ENCODE results near the gene ATP2C2.

ATP2C2 gene

DNA sequence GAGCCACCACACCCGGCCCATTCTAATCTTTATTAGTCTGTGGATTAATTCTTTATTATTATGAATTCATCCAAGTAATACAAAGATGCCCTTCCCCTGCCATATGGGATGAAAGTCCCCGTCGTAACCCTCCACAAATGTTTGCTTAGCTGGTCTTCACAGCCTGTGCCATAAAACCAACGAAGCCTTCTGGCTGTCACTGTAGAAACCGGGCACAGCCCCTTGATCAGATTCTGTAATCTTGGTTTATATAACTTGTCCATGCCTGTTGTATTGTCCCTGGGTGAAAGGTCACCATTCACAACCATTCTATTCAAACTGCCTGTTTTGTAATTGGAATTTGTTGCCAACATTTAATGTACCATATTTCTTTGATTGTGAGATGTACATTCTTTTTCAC is 66.5 kb downstream of the ATP2C2 start:
- H3K4me1 ChIP-seq (ENCODE audit: insufficient read depth, low read length), result no peaks in the 10 kb centered on the region
- no peaks in the 10 kb centered on the region for H3K27me3 ChIP-seq (ENCODE audit: insufficient read depth, low read length)
- H3K27ac ChIP-seq (ENCODE audit: low read length), result no peak overlapping the region
- H3K4me3 ChIP-seq (ENCODE audit: low read length), result no peak overlapping the region
- H3K36me3 ChIP-seq (ENCODE audit: insufficient read depth, low read depth, low read length), result no peaks in the 10 kb centered on the region
- no peak overlapping the region for H3K9ac ChIP-seq (ENCODE audit: low read depth, low read length)
- H3K9me3 ChIP-seq (ENCODE audit: insufficient read depth, low read depth, low read length), result no peaks in the 10 kb centered on the region

DNA sequence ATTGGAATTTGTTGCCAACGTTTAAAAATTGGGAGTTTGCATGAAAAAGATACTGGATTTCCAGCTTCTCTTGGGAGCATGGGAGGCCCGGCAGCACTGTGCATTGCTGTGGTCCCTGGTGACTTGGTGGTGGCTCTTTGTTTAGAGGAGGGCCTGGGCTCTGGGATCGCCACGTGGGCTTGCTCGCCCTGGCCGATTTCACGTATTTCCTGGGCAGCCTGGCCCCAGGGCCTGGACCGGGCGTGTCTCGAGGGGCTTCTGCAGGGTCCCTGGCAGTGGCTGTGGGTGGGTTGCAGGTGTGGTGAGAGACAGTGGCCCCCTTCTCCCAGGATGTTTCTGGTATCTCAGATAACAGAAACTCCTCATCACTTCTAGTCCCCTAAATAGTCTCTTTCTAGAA is 67.9 kb downstream of the ATP2C2 start:
- no peaks in the 10 kb centered on the region for H3K4me1 ChIP-seq (ENCODE audit: insufficient read depth, low read length)
- H3K4me3 ChIP-seq (ENCODE audit: low read length), result no peak overlapping the region
- H3K27me3 ChIP-seq (ENCODE audit: insufficient read depth, low read length), result no peaks in the 10 kb centered on the region
- no peak overlapping the region for H3K27ac ChIP-seq (ENCODE audit: low read length)
- no peaks in the 10 kb centered on the region for H3K36me3 ChIP-seq (ENCODE audit: insufficient read depth, low read depth, low read length)
- no peaks in the 10 kb centered on the region for H3K9me3 ChIP-seq (ENCODE audit: insufficient read depth, low read depth, low read length)
- no peak overlapping the region for H3K9ac ChIP-seq (ENCODE audit: low read depth, low read length)

- Histone ChIP-seq H3K27me3 (ENCODE audit: insufficient read depth, low read length) (no peaks in the 10 kb centered on the region), H3K4me1 (ENCODE audit: insufficient read depth, low read length) (no peaks in the 10 kb centered on the region), H3K36me3 (ENCODE audit: insufficient read depth, low read depth, low read length) (no peaks in the 10 kb centered on the region), H3K9me3 (ENCODE audit: insufficient read depth, low read depth, low read length) (no peaks in the 10 kb centered on the region), H3K4me3 (ENCODE audit: low read length) (no peak overlapping the region), H3K9ac (ENCODE audit: low read depth, low read length) (no peak overlapping the region), H3K27ac (ENCODE audit: low read length) (no peak overlapping the region)
These were observed 70.8 kb downstream of the ATP2C2 start for GRCh38 chr16:84438971-84439696.

DNA sequence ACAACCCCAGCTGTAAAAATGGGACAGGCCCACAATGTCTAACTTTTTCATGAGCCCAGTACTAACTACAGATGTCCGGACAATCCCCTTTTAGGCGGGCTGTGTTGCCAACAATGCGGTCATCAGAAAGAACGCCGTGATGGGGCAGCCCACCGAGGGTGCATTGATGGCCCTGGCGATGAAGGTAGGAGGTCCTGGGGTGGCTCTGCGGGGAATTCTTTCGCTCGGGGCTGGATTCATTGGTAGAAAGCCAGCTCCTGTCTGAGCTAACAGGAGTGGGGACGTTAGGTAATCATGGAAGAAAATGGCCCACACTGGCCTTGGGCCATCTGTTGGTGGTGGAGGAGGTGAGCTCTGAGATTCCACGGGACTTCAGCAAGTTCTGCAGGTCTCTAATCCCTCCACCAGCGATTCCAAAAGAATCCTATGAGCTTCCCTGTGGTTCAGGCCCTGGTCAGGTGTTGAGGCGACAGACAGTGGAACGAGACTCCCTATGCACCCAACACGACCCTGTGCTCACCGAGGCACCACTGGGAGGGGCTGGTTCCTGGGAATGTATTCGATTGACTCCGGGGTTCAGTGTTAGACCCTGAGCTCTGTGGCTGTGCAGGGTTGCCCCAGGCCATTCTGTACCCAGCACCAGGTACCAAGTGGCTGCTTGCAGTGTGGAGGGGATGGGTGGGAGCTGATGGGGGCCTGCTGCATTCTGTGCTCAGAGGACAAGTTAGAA is 74.2 kb downstream of the ATP2C2 start:
- H3K4me1 ChIP-seq (ENCODE audit: insufficient read depth, low read length), result no peaks in the 10 kb centered on the region
- H3K4me3 ChIP-seq (ENCODE audit: low read length), result no peak overlapping the region
- no peaks in the 10 kb centered on the region for H3K27me3 ChIP-seq (ENCODE audit: insufficient read depth, low read length)
- H3K36me3 ChIP-seq (ENCODE audit: insufficient read depth, low read depth, low read length), result no peaks in the 10 kb centered on the region
- no peak overlapping the region for H3K9ac ChIP-seq (ENCODE audit: low read depth, low read length)
- H3K9me3 ChIP-seq (ENCODE audit: insufficient read depth, low read depth, low read length), result no peaks in the 10 kb centered on the region
- no peak overlapping the region for H3K27ac ChIP-seq (ENCODE audit: low read length)

DNA sequence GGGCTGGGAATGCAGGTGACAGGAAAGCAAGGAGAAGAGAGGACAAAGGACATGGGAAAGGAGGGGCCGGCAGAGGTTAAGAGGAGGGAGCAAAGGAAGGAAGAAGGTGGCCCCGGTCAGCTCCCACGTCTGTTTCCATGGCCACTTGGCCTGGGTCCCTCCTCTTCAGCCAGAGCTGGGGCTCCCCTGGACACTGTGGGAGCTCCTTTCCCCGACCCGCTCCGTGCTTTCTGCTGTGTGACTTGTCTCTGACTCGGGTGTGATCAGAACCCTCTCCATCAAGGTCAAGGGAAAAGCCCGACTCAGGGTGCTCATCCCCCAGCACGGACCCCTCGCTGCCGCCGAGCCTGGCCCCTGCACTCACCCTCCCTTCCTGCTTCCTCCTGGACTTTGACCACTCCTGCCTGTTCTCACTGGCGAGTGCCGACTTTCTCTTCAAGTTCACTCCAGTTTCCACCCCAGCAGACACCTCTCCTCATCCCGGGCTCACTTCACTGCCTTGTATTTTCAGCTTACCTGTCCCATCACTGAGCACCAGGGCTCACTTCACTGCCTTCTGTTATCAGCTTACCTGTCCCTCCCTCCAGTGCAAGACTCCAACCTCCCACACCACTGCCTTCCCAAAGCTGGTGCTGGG is 74.9 kb downstream of the ATP2C2 start:
- Histone ChIP-seq H3K9me3 (ENCODE audit: insufficient read depth, low read depth, low read length) (no peaks in the 10 kb centered on the region), H3K4me1 (ENCODE audit: insufficient read depth, low read length) (no peaks in the 10 kb centered on the region), H3K4me3 (ENCODE audit: low read length) (no peak overlapping the region), H3K36me3 (ENCODE audit: insufficient read depth, low read depth, low read length) (no peaks in the 10 kb centered on the region), H3K27me3 (ENCODE audit: insufficient read depth, low read length) (no peaks in the 10 kb centered on the region), H3K27ac (ENCODE audit: low read length) (no peak overlapping the region), H3K9ac (ENCODE audit: low read depth, low read length) (no peak overlapping the region)

GRCh38 chr16:84444476-84444875 is 76.1 kb downstream of the ATP2C2 start:
- H3K4me3 ChIP-seq (ENCODE audit: low read length), result no peak overlapping the region
- H3K27me3 ChIP-seq (ENCODE audit: insufficient read depth, low read length), result no peaks in the 10 kb centered on the region
- H3K9ac ChIP-seq (ENCODE audit: low read depth, low read length), result no peak overlapping the region
- no peaks in the 10 kb centered on the region for H3K9me3 ChIP-seq (ENCODE audit: insufficient read depth, low read depth, low read length)
- H3K27ac ChIP-seq (ENCODE audit: low read length), result no peak overlapping the region
- H3K4me1 ChIP-seq (ENCODE audit: insufficient read depth, low read length), result no peaks in the 10 kb centered on the region
- no peaks in the 10 kb centered on the region for H3K36me3 ChIP-seq (ENCODE audit: insufficient read depth, low read depth, low read length)

GRCh38 chr16:84446084-84446483 is 77.7 kb downstream of the ATP2C2 start:
- H3K9me3 ChIP-seq (ENCODE audit: insufficient read depth, low read depth, low read length), result no peaks in the 10 kb centered on the region
- H3K27ac ChIP-seq (ENCODE audit: low read length), result no peak overlapping the region
- H3K9ac ChIP-seq (ENCODE audit: low read depth, low read length), result no peak overlapping the region
- no peaks in the 10 kb centered on the region for H3K36me3 ChIP-seq (ENCODE audit: insufficient read depth, low read depth, low read length)
- no peaks in the 10 kb centered on the region for H3K27me3 ChIP-seq (ENCODE audit: insufficient read depth, low read length)
- H3K4me1 ChIP-seq (ENCODE audit: insufficient read depth, low read length), result no peaks in the 10 kb centered on the region
- H3K4me3 ChIP-seq (ENCODE audit: low read length), result no peak overlapping the region

- Histone ChIP-seq H3K9ac (ENCODE audit: low read depth, low read length) (no peak overlapping the region), H3K27ac (ENCODE audit: low read length) (no peak overlapping the region), H3K36me3 (ENCODE audit: insufficient read depth, low read depth, low read length) (no peaks in the 10 kb centered on the region), H3K27me3 (ENCODE audit: insufficient read depth, low read length) (no peaks in the 10 kb centered on the region), H3K4me1 (ENCODE audit: insufficient read depth, low read length) (no peaks in the 10 kb centered on the region), H3K9me3 (ENCODE audit: insufficient read depth, low read depth, low read length) (no peaks in the 10 kb centered on the region), H3K4me3 (ENCODE audit: low read length) (no peak overlapping the region)
These were observed 78.5 kb downstream of the ATP2C2 start for GRCh38 chr16:84446596-84447392.

GRCh38 chr16:84448444-84448843 is 80.1 kb downstream of the ATP2C2 start:
- Histone ChIP-seq H3K4me3 (ENCODE audit: low read length) (no peak overlapping the region), H3K27me3 (ENCODE audit: insufficient read depth, low read length) (no peaks in the 10 kb centered on the region), H3K4me1 (ENCODE audit: insufficient read depth, low read length) (no peaks in the 10 kb centered on the region), H3K9me3 (ENCODE audit: insufficient read depth, low read depth, low read length) (no peaks in the 10 kb centered on the region), H3K36me3 (ENCODE audit: insufficient read depth, low read depth, low read length) (no peaks in the 10 kb centered on the region), H3K27ac (ENCODE audit: low read length) (no peak overlapping the region), H3K9ac (ENCODE audit: low read depth, low read length) (no peak overlapping the region)

DNA sequence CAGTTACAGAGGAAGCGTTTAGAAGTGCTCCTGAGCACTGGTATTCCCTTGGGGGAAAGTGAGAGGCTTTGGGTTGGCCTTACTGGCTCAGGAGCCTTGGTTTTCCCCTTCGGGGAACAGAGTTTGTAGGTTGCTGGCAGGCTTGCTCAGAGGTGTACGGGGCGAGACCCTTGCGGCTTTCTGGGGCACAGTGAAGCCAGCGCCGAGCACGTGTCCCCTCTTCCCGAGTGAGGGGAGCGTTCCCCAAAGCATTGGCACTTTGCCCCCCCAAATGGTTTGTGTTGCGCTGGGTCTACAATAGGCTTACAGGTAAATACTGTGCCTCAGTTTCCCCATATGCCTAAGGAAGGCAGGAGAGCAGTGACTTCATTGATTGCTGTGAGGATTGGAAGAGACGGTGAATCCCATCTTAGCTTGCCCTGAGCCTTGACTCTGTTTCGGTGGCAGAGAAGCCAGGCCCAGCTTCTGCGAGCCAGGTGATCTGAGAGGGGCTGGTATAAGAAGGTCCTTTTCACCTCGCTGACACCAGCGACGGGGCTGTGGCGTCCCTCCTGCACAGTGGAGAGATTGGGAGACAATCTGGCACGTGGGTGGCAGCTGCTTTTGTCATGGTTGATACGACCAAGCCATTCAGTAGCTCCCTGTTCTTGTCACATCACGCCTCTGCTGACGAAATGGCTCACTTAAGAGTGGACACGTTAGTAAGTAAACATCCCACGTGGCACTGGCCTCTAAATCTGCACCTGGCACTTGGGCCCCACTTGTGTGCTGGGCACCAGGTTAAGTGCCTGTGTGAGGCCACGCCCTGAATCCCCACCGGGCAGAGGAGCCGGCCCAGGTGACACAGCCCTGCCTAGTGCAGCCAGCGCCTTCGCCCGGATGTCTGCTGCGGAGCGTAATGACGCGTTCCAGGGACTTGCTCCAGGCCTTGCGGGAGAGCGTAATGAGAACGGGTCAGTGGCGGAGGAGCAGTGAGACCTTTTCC is 81.1 kb downstream of the ATP2C2 start:
- Histone ChIP-seq H3K27me3 (ENCODE audit: insufficient read depth, low read length) (no peaks in the 10 kb centered on the region), H3K9ac (ENCODE audit: low read depth, low read length) (no peak overlapping the region), H3K4me1 (ENCODE audit: insufficient read depth, low read length) (no peaks in the 10 kb centered on the region), H3K27ac (ENCODE audit: low read length) (no peak overlapping the region), H3K9me3 (ENCODE audit: insufficient read depth, low read depth, low read length) (no peaks in the 10 kb centered on the region), H3K4me3 (ENCODE audit: low read length) (no peak overlapping the region), H3K36me3 (ENCODE audit: insufficient read depth, low read depth, low read length) (no peaks in the 10 kb centered on the region)

All from iPS-20b (cell line).